ENCODE data around the gene ZW10. TPM values are rescaled to one million over a fixed set of nuclear protein-coding genes. Genes with fewer than 3 reads are reported as not detected.
"Not testable (repeated sequence)": the region's sequence is repeated elsewhere in the genome, so short reads cannot be mapped to it uniquely, and the experiment has no call there.

ZW10 gene
- total RNA-seq, 1 donor from 2014 or later = 25.2 TPM

DNA sequence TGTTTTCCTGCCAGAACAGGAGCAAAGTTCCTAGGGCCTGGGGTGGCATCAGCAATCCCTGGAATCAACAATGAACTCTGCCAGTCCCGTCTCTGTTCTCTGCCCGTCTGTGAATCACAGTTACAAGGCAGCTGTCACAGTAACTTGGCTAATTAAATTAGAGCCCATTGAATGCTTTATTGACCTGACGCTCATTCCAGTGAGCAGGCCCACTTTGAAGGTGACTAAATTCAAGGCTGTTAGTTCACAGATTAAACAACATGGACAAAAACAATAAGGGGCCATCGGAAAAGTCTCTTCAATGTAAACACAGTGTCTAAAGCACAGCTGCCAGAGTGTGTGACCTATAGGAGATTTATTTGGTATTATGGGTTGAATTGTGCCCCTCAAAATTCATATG is 49.7 kb downstream of the ZW10 start:
- H3K27me3 Mint-ChIP-seq (ENCODE audit: unreplicated experiment) = peaks cover under 1% of the 10 kb centered on the region
- no peak overlapping the region for H3K4me3 Mint-ChIP-seq (ENCODE audit: unreplicated experiment)
- peaks cover 9% of the 10 kb centered on the region for H3K36me3 Mint-ChIP-seq (ENCODE audit: low read depth, unreplicated experiment)
- H3K27ac Mint-ChIP-seq (ENCODE audit: unreplicated experiment) = no peak overlapping the region
- H3K9me3 Mint-ChIP-seq (ENCODE audit: unreplicated experiment) = no peaks in the 10 kb centered on the region
- peaks cover 10% of the 10 kb centered on the region for H3K4me1 Mint-ChIP-seq (ENCODE audit: unreplicated experiment)
- no peak for DNase-seq (ENCODE audit: low spot score)
- TF ChIP-seq, protein P1, sequence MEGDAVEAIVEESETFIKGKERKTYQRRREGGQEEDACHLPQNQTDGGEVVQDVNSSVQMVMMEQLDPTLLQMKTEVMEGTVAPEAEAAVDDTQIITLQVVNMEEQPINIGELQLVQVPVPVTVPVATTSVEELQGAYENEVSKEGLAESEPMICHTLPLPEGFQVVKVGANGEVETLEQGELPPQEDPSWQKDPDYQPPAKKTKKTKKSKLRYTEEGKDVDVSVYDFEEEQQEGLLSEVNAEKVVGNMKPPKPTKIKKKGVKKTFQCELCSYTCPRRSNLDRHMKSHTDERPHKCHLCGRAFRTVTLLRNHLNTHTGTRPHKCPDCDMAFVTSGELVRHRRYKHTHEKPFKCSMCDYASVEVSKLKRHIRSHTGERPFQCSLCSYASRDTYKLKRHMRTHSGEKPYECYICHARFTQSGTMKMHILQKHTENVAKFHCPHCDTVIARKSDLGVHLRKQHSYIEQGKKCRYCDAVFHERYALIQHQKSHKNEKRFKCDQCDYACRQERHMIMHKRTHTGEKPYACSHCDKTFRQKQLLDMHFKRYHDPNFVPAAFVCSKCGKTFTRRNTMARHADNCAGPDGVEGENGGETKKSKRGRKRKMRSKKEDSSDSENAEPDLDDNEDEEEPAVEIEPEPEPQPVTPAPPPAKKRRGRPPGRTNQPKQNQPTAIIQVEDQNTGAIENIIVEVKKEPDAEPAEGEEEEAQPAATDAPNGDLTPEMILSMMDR (IDR thresholded peaks at IDR 0.05; ENCODE audit: unreplicated experiment) = no peak

DNA sequence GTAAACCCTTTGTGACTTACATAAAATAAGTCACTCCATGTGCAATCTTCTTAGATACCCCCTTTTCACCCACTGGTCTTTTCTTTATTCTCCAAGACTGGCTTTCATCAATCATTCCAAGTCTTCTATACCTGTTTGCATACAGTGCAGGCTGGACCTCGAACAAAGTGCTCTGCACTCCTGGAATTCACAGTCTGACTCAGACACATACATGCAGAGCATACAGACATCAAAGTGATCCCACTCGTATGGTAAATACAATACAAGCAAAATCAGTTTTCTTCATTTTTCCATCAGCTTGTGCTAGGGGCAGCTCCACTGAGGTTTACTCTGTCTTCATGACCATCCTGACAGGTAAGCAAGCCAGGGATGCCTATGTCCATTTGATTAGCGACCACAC is 50.6 kb downstream of the ZW10 start:
- Mint-ChIP-seq H3K27me3 (ENCODE audit: unreplicated experiment) (no peaks in the 10 kb centered on the region), H3K36me3 (ENCODE audit: low read depth, unreplicated experiment) (peaks cover 11% of the 10 kb centered on the region), H3K4me1 (ENCODE audit: unreplicated experiment) (peaks cover 8% of the 10 kb centered on the region), H3K4me3 (ENCODE audit: unreplicated experiment) (no peak overlapping the region), H3K9me3 (ENCODE audit: unreplicated experiment) (no peaks in the 10 kb centered on the region), H3K27ac (ENCODE audit: unreplicated experiment) (no peak overlapping the region)
- TF ChIP-seq, protein P1 (IDR thresholded peaks at IDR 0.05; ENCODE audit: unreplicated experiment) = no peak
- no peak for DNase-seq (ENCODE audit: low spot score)

DNA sequence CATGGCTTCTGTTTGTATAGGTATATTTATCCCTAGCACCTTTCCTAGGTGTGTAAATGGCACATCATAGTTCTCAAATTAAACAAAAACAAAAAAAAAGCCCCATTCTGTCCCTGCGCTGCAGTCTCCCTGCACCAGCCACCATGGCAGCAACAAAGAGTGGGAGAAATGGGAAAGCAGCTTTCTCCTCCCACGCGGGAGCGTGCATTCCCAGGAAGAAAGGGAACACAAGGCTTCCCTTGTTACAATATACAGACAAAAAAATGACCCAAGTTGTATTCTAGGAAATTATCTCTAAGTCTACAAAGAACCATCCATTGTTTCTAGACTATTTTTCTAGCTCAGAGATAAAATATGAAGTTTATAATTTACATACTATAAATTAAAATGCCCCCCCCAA is 51.3 kb downstream of the ZW10 start:
- TF ChIP-seq, protein P1 (IDR thresholded peaks at IDR 0.05; ENCODE audit: unreplicated experiment) = no peak
- H3K9me3 Mint-ChIP-seq (ENCODE audit: unreplicated experiment) = no peaks in the 10 kb centered on the region
- H3K27ac Mint-ChIP-seq (ENCODE audit: unreplicated experiment) = no peak overlapping the region
- H3K4me1 Mint-ChIP-seq (ENCODE audit: unreplicated experiment) = peaks cover 8% of the 10 kb centered on the region
- DNase-seq (ENCODE audit: low spot score) = no peak
- no peaks in the 10 kb centered on the region for H3K27me3 Mint-ChIP-seq (ENCODE audit: unreplicated experiment)
- H3K4me3 Mint-ChIP-seq (ENCODE audit: unreplicated experiment) = no peak overlapping the region
- H3K36me3 Mint-ChIP-seq (ENCODE audit: low read depth, unreplicated experiment) = peaks cover 11% of the 10 kb centered on the region

DNA sequence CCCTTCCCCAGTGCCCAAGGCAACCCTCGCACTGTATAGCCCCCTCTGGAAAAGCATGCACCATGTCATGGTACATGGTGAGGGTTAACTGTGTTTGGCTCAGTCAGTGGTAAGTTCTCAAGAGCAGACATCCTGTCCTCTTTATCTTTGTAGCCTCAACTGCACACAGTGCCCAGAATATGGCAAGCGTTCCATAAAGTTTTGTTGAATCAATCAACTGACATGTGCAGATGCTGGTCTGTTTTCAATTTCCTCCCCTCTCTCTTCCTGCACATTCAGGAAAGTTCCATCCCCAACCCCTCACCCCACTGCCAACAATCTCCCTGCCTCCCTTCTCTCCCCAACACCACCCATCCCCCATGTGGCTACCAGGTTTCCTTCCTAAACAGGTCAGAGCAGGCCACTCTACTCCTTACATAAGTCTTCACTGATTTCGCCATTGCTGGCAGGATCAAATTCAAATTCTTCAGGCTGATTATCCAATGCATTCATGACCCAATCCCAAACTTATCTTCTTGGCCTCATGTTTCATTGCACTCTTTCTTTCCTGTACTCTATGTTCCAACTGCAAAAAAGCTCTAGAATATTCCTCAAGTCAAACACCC is 51.9 kb downstream of the ZW10 start:
- H3K9me3 Mint-ChIP-seq (ENCODE audit: unreplicated experiment) = no peaks in the 10 kb centered on the region
- H3K4me1 Mint-ChIP-seq (ENCODE audit: unreplicated experiment) = peaks cover 8% of the 10 kb centered on the region
- no peak overlapping the region for H3K4me3 Mint-ChIP-seq (ENCODE audit: unreplicated experiment)
- peaks cover 11% of the 10 kb centered on the region for H3K36me3 Mint-ChIP-seq (ENCODE audit: low read depth, unreplicated experiment)
- TF ChIP-seq, protein P1 (IDR thresholded peaks at IDR 0.05; ENCODE audit: unreplicated experiment) = no peak
- H3K27me3 Mint-ChIP-seq (ENCODE audit: unreplicated experiment) = no peaks in the 10 kb centered on the region
- H3K27ac Mint-ChIP-seq (ENCODE audit: unreplicated experiment) = no peak overlapping the region
- no peak for DNase-seq (ENCODE audit: low spot score)

DNA sequence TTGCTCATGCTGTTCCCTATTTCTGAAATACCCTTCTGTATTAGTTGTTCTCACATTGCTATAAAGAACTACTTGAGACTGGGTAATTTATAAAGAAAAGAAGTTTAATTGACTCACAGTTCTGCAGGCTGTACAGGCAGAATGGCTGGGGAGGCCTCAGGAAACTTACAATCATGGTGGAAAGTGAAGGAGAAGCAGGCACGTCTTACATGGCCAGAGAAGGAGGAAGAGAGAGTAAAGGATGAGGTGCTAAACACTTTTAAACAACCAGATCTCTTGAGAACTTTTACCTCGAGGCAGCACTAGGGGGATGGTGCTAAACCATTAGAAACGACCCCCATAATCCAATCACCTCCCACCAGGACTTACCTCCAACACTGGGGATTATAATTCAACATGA is 53.0 kb downstream of the ZW10 start:
- H3K9me3 Mint-ChIP-seq (ENCODE audit: unreplicated experiment) = not testable (repeated sequence)

More for the DNA sequence above, 53.0 kb downstream of the ZW10 start:
- not testable (repeated sequence) for DNase-seq (ENCODE audit: low spot score); H3K27me3 Mint-ChIP-seq (ENCODE audit: unreplicated experiment); H3K4me1 Mint-ChIP-seq (ENCODE audit: unreplicated experiment); H3K27ac Mint-ChIP-seq (ENCODE audit: unreplicated experiment); H3K4me3 Mint-ChIP-seq (ENCODE audit: unreplicated experiment)
- peaks cover 11% of the 10 kb centered on the region for H3K36me3 Mint-ChIP-seq (ENCODE audit: low read depth, unreplicated experiment)
